ENCODE results near the gene GDPD5. TPM values are rescaled to one million over a fixed set of nuclear protein-coding genes. Genes with fewer than 3 reads are reported as not detected.

The GDPD5 gene
- total and polyA plus RNA-seq, 10 of the 15 experiments (the other 5 are each of a cell fraction or from before 2014, with no cell fraction given): 0.10 to 30.0 (median 6.7) TPM

DNA sequence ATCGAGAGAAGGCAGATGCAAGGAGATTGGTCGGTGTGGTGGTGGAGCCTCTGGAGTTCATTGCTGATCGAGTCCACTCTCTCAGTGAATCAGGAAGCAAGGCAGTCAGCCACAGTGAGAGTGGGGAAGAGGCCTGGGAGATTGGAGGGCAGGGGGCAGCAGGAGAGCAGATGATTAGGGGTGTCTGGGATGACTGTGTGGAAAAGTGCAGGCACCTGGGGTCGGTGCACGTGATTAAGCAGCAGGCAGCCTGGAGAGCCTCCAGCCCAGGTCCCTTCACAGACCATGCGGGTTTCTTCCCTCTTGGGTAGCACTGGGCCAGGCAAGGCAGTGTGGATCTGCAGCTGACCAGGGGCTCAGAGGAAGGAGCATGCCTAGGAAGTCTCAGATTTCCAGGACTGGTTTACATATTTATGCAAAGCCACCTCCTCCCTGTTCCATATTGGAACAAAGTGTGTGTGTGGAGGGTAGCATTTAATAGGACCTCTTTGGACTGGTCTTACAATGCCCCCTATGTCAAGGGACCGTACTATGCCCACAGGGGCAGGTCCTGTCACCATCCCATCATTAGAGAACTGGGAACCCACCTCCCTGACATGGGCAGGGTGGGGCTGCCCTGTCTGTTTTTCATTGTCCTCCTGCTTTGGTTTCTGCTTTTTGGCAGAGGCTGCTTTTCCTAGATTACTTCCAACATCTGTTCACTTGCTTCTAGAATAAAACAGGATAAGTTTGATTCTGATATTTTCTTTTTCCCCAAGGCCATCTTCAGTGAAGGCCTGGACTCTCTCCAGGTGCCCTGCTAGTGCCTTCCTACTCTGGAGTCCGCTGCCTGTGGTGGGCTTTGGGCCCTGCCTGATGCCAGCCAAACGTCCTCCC is 14.0 kb upstream of the GDPD5 start:
- H3K4me2 ChIP-seq (ENCODE audit: control insufficient read depth, insufficient read depth): no peak overlapping the region
- in situ Hi-C loops (cut with MboI) (no loop called here), intact Hi-C loops (cut with micrococcal nuclease; ENCODE audit: unreplicated experiment) (no loop called here)
- no peaks in the 10 kb centered on the region for H3K79me2 ChIP-seq (ENCODE audit: control insufficient read depth, insufficient read depth, low read length)
- H3K9me3 ChIP-seq (replicated peaks; ENCODE audit: control insufficient read depth, insufficient read depth, low read length): no peaks in the 10 kb centered on the region
- no peak for FAIRE-seq
- H3K27ac ChIP-seq (ENCODE audit: control insufficient read depth, insufficient read depth): no peak overlapping the region
- 91% methylated on average over 9 of the region's 9 CpGs for WGBS (ENCODE audit: insufficient coverage, insufficient replicate concordance, low lambda C conversion rate, missing lambda C conversion rate)
- no peak overlapping the region for H3K9ac ChIP-seq (ENCODE audit: control insufficient read depth, insufficient read depth, low read length)
- CTCF ChIA-PET: interaction anchor here (0.9 to 1.7 kb wide), 4 partner anchors 7 to 166 kb away, joined by 3 to 5 read pairs (median 4); no protein-coding TSS in a partner anchor
- BruUV-seq (replicated peaks): no TSS peak
- no peaks in the 10 kb centered on the region for H3K36me3 ChIP-seq (ENCODE audit: control insufficient read depth in 2 of 2, insufficient read depth in 2 of 2, low read length in 1 of 2)
- SMC1A ChIA-PET (ENCODE audit: uncharacterized antibody, unreplicated experiment): no interaction called here
- TF ChIP-seq STAT1 (conservative IDR thresholded peaks at IDR 0.05) (no peak), MXI1 (IDR thresholded peaks at IDR 0.05; ENCODE audit: low read depth, low read length) (no peak), CHD4 (IDR thresholded peaks at IDR 0.05) (no peak), ETV6 (conservative IDR thresholded peaks at IDR 0.05 in 1 of 2, IDR thresholded peaks at IDR 0.05 in 1 of 2; ENCODE audit: borderline replicate concordance in 1 of 2, low read depth in 1 of 2) (no peak), FOXM1 (IDR thresholded peaks at IDR 0.05; ENCODE audit: low read depth, low read length) (no peak), BRCA1 (IDR thresholded peaks at IDR 0.05; ENCODE audit: low read depth, low read length) (no peak), PAX5 (IDR thresholded peaks at IDR 0.05; ENCODE audit: borderline replicate concordance, low read depth, low read length) (no peak)
- RAD21 ChIA-PET (ENCODE audit: unreplicated experiment): no interaction called here
- no peak for DNase-seq (ENCODE audit: low read depth, low spot score)
- H4K20me1 ChIP-seq (ENCODE audit: control insufficient read depth, insufficient read depth): no peaks in the 10 kb centered on the region
- no peak overlapping the region for H3K4me3 ChIP-seq
- peaks cover 24% of the 10 kb centered on the region for H3K4me1 ChIP-seq (ENCODE audit: control insufficient read depth, insufficient read depth, low read length)
- no peak for ATAC-seq
- no peak overlapping the region for H2AFZ ChIP-seq (ENCODE audit: control insufficient read depth, low read depth, low read length)
- H3K27me3 ChIP-seq (replicated peaks in 1 of 2; ENCODE audit: control insufficient read depth in 2 of 2, insufficient read depth in 2 of 2, low read length in 1 of 2): no peaks in the 10 kb centered on the region; a peak in 1 of 4 replicates
- POLR2A ChIA-PET: interaction anchor here (0.7 kb wide), 1 partner anchor 558 kb away, joined by 3 read pairs; no protein-coding TSS in a partner anchor
